GM10266 (cell line): ENCODE measurements around the gene MRPL41.
"Not testable (repeated sequence)": the region's sequence is repeated elsewhere in the genome, so short reads cannot be mapped to it uniquely, and the experiment has no call there.

Source experiments
- DNase-seq: peaks from one replicate; pipeline ENCODE4 v3.0.0; 2012; ENCODE audit errors: extremely low spot score
- CTCF ChIP-seq: IDR thresholded peaks from 2 replicates; pipeline ENCODE4 v1.5.1; 2012; ENCODE audit warnings: mild to moderate bottlenecking, low read depth; ENCODE audit not compliant: control insufficient read depth, insufficient read depth; ENCODE audit errors: missing control alignments

MRPL41 gene

GRCh38 chr9:137542486-137542885, 9.2 kb upstream of the MRPL41 start:
- DNase-seq: no peak
- TF ChIP-seq CTCF: no peak

- no peak for DNase-seq
- TF ChIP-seq CTCF: no peak
Measured at GRCh38 chr9:137543237-137543963, 8.3 kb upstream of the MRPL41 start.

- no peak for TF ChIP-seq CTCF
- no peak for DNase-seq
Measured at GRCh38 chr9:137544176-137544760, 7.4 kb upstream of the MRPL41 start.

- no peak for DNase-seq
- TF ChIP-seq CTCF: no peak
Measured at GRCh38 chr9:137545123-137545522, 6.6 kb upstream of the MRPL41 start.

GRCh38 chr9:137547687-137548543, 3.8 kb upstream of the MRPL41 start:
- DNase-seq: no peak
- TF ChIP-seq CTCF: no peak

- DNase-seq: peak; percentile 78
- no peak for TF ChIP-seq CTCF
Measured at GRCh38 chr9:137550231-137550621, 1.5 kb upstream of the MRPL41 start, which contains the start of gene PNPLA7. TSS of gene PNPLA7 (minus strand) at chr9:137550402. CDS start at chr9:137550197, 205 bp downstream.

- DNase-seq: not testable (repeated sequence)
Measured at GRCh38 chr9:137550958-137551263, 768 bp upstream of the MRPL41 start.
